GM12878 (cell line): Measurements from ENCODE around the gene RAB11A. TPM values are rescaled to one million over a fixed set of nuclear protein-coding genes. Genes with fewer than 3 reads are reported as not detected.

Experiments used
- ATAC-seq: fragments of 200-7000 bp; cut with Tn5 transposase; 3 replicates; pipeline ENCODE4 v1.9.1; 2020; ENCODE audit warnings: mild to moderate bottlenecking, moderate library complexity
- BruUV-seq: library from RNA; stranded (reverse); fragments of 400-500 nt; replicated peaks from 2 replicates; lab custom pipeline; 2021; lab: Mats Ljungman, UMichigan
- CTCF ChIA-PET: fragments of 300-600 bp; sonication (Branson Sonifier 250); formaldehyde crosslinking; extraction: SDS; loops from one replicate; lab custom pipeline; 2021; ENCODE audit warnings: inconsistent platforms; lab: Yijun Ruan, JAX
- POLR2A ChIA-PET: fragments of 350-600 bp; formaldehyde crosslinking; extraction: SDS; loops from one replicate; lab custom pipeline; 2021; ENCODE audit warnings: inconsistent platforms; lab: Charles Lee
- RAD21 ChIA-PET: fragments of 300-600 bp; sonication (Branson Sonifier 250); formaldehyde crosslinking; loops from one replicate; lab custom pipeline; 2023; ENCODE audit warnings: antibody characterized with exemption; ENCODE audit not compliant: unreplicated experiment; lab: Charles Lee
- SMC1A ChIA-PET: fragments of 300-600 bp; sonication (Branson Sonifier 250); formaldehyde crosslinking; loops from one replicate; lab custom pipeline; 2023; ENCODE audit not compliant: unreplicated experiment, uncharacterized antibody; lab: Charles Lee
- DNase-seq: peaks from one replicate; pipeline ENCODE4 v3.0.0-alpha.2; 2011; ENCODE audit warnings: low read depth, low spot score
- FAIRE-seq: peaks from 3 replicates; lab custom pipeline; 2011; peaks lifted over from hg19 to GRCh38; lab: Jason Lieb, UNC
- H2AFZ ChIP-seq: 2 replicates; pipeline ENCODE4 v1.6.0; 2011; ENCODE audit warnings: low read depth, low read length, control low read depth; ENCODE audit not compliant: control insufficient read depth
- H3K27ac ChIP-seq: 2 replicates; pipeline ENCODE4 v1.5.1; 2011; ENCODE audit warnings: control low read depth; ENCODE audit not compliant: control insufficient read depth, insufficient read depth
- H3K27me3 ChIP-seq, 2 experiments: replicated peaks in 1 of 2; 2 replicates each; pipeline versions ENCODE4 v1.6.0 to v1.6.1; 2011; ENCODE audit warnings: low read length in 1 of 2; ENCODE audit not compliant: control insufficient read depth in 2 of 2, insufficient read depth in 2 of 2
- H3K36me3 ChIP-seq, 2 experiments: 2 replicates each; pipeline ENCODE4 v1.5.1; 2011; ENCODE audit warnings: low read length in 1 of 2; ENCODE audit not compliant: control insufficient read depth in 2 of 2, insufficient read depth in 2 of 2
- H3K4me1 ChIP-seq: 2 replicates; pipeline ENCODE4 v1.6.1; 2011; ENCODE audit warnings: mild to moderate bottlenecking, low read length, moderate library complexity, mixed read lengths; ENCODE audit not compliant: control insufficient read depth, insufficient read depth
- H3K4me2 ChIP-seq: 2 replicates; pipeline ENCODE4 v1.6.0; 2011; ENCODE audit warnings: control low read depth; ENCODE audit not compliant: control insufficient read depth, insufficient read depth
- H3K4me3 ChIP-seq: fragments of 200-600 bp; sonication (generic); 2 replicates; pipeline ENCODE4 v1.5.1; 2016
- H3K79me2 ChIP-seq: 2 replicates; pipeline ENCODE4 v1.6.0; 2011; ENCODE audit warnings: low read length; ENCODE audit not compliant: control insufficient read depth, insufficient read depth
- H3K9ac ChIP-seq: 2 replicates; pipeline ENCODE4 v1.8.0; 2011; ENCODE audit warnings: low read length, control low read depth, mixed read lengths; ENCODE audit not compliant: control insufficient read depth, insufficient read depth
- H3K9me3 ChIP-seq: replicated peaks from 3 replicates; pipeline ENCODE4 v1.5.1; 2011; ENCODE audit warnings: mild to moderate bottlenecking, low read length; ENCODE audit not compliant: control insufficient read depth, insufficient read depth
- H4K20me1 ChIP-seq: 2 replicates; pipeline ENCODE4 v1.6.0; 2011; ENCODE audit not compliant: control insufficient read depth, insufficient read depth
- CBFB ChIP-seq: IDR thresholded peaks from 2 replicates; pipeline ENCODE4 v1.6.1; 2016; ENCODE audit warnings: antibody characterized with exemption, low read depth
- IKZF1 ChIP-seq: fragments of 450-650 bp; conservative IDR thresholded peaks from 2 replicates; pipeline ENCODE4 v1.6.1; 2017; ENCODE audit warnings: antibody characterized with exemption, mild to moderate bottlenecking
- MEF2A ChIP-seq: IDR thresholded peaks from 2 replicates; pipeline ENCODE4 v1.6.1; 2011; ENCODE audit warnings: low read depth, mild to moderate bottlenecking, low read length, moderate library complexity; ENCODE audit not compliant: insufficient read depth
- PML ChIP-seq: IDR thresholded peaks from 2 replicates; pipeline ENCODE4 v1.6.1; 2012; ENCODE audit warnings: low read length, inconsistent platforms
- RAD21 ChIP-seq: IDR thresholded peaks from 2 replicates; pipeline ENCODE4 v1.6.1; 2011; ENCODE audit warnings: mild to moderate bottlenecking, low read depth, low read length, moderate library complexity; ENCODE audit not compliant: insufficient read depth
- RUNX3 ChIP-seq: IDR thresholded peaks from 2 replicates; pipeline ENCODE4 v1.6.1; 2012; ENCODE audit warnings: low read length, inconsistent platforms
- WGBS: methylation state at CpG from one replicate; pipeline ENCODE4 v1.1.6; 2016; ENCODE audit warnings: low lambda C conversion rate; ENCODE audit not compliant: insufficient replicate concordance, insufficient coverage; ENCODE audit errors: missing lambda C conversion rate; 5-methylcytosine and 5-hydroxymethylcytosine counted together
- in situ Hi-C: fragments of 300-500 bp; cut with MboI; formaldehyde crosslinking; loops from 9 replicates; pipeline ENCODE4 v1.14.3; 2018; ENCODE audit warnings: mixed read lengths
- intact Hi-C: fragments of 100-400 bp; cut with micrococcal nuclease; formaldehyde crosslinking; loops from one replicate; pipeline ENCODE4 v1.14.2; 2022; ENCODE audit not compliant: unreplicated experiment
- polyA plus RNA-seq, 11 experiments: library from polyadenylated mRNA; depleted of rRNA in 4 of 11; unstranded in 6 of 11; stranded (reverse) in 5 of 11; fragments of >200 nt; fragmentation: Nextera tagmentation in 4 of 11; fragmentation: Illumina TruSeq in 1 of 11; extraction: Ambion mirVana in 4 of 11; extraction: Trizol in 1 of 11; gene quantifications; 1 replicate in 1 of 11; 2 replicates in 10 of 11; pipeline versions ENCODE4 v1.2.1 to v1.2.3, GENCODE V29; 2011 to 2016; ENCODE audit warnings: inconsistent platforms in 2 of 11, missing spikeins in 2 of 11, low read depth in 1 of 11
- total RNA-seq, 4 experiments: library from RNA; depleted of rRNA in 3 of 4; stranded (reverse); fragments of >200 nt in 3 of 4; fragmentation: Illumina TruSeq in 1 of 4; extraction: Trizol in 1 of 4; gene quantifications; 2 replicates each; pipeline versions ENCODE4 v1.2.1 to v1.2.3, GENCODE V29; 2013 to 2021
- TF ChIP-seq, protein P1 (sequence below): IDR thresholded peaks from 2 replicates; pipeline ENCODE4 v1.6.1; 2011; ENCODE audit warnings: low read depth, low read length, improper control_type of control experiment, borderline replicate concordance
- TF ChIP-seq, protein P2 (sequence below): fragments of 450-650 bp; IDR thresholded peaks from 2 replicates; pipeline ENCODE4 v1.6.1; 2018; ENCODE audit warnings: mild to moderate bottlenecking, low read depth, moderate library complexity; ENCODE audit not compliant: partially characterized antibody

The RAB11A gene
- total and polyA plus RNA-seq, 10 of the 15 experiments (the other 5 are each of a cell fraction or from before 2014, with no cell fraction given) = 128 to 387 (median 224) TPM

DNA sequence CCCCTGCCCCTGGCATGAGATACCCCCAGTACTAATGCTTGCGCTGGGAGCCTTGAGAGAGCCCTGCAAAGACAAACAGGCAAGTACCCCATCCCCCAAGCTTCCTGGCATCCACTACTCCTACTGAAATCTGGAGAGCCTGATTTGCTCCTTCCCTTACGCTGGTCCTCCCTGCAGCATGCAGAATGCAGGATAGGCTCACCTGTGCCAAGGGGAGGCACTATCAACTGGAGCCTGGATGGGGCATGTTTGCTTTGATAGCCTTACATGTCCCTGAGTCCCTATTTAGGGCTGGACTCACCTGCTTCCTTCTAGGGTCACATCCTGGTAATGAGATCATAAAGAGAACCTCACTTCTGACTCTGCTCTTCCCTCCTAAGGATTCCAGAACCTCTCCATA, 42.9 kb downstream of the RAB11A start (continued):
- TF ChIP-seq, protein P1, sequence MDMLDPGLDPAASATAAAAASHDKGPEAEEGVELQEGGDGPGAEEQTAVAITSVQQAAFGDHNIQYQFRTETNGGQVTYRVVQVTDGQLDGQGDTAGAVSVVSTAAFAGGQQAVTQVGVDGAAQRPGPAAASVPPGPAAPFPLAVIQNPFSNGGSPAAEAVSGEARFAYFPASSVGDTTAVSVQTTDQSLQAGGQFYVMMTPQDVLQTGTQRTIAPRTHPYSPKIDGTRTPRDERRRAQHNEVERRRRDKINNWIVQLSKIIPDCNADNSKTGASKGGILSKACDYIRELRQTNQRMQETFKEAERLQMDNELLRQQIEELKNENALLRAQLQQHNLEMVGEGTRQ = no peak

DNA sequence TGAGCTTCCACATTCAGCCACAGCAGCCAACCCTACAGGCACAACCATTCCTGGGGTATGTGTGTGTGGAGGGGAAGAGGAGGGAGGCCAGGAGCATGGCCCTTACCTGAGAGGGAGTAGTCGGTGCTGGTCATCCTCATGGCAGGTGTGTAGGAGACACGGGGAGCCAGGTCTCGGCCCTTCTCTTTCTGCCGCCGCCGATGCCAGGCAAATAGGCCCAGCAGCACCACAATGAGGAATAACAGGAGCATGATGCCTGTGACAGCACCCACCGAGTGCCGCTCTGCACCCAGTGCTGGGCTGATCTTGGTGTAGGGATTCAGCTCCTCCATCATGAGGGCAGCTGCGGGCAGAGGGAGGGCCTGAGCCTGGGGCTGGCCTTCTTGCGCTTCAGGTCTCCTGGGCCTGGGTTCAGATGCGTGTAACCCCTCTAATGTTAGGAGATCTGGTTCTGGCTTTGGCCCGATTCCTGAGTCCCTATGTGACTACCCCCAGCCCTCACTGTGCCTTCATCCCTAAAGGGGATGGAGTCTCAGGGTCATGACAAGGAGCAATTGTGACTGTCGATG, 44.4 kb downstream of the RAB11A start:
- CTCF ChIA-PET = interaction anchor here (1.0 kb wide), 1 partner anchor 171 kb away, joined by 3 read pairs; no protein-coding TSS in a partner anchor
- BruUV-seq = no TSS peak
- Histone ChIP-seq H4K20me1 (no peaks in the 10 kb centered on the region), H3K27me3 (no peaks in the 10 kb centered on the region), H3K36me3 (peaks cover 0 to 3% of the 10 kb centered on the region in 2 experiments; a peak in 2 of 4 replicates), H3K4me1 (peaks cover 38% of the 10 kb centered on the region), H3K27ac (no peak overlapping the region), H3K4me2 (no peak overlapping the region), H3K9ac (no peak overlapping the region), H2AFZ (no peak overlapping the region), H3K4me3 (no peak overlapping the region), H3K79me2 (no peaks in the 10 kb centered on the region), H3K9me3 (no peaks in the 10 kb centered on the region)
- FAIRE-seq (no peak), ATAC-seq (no peak), DNase-seq (no peak)
- intact Hi-C loops (no loop called here), in situ Hi-C loops (no loop called here)
- SMC1A ChIA-PET = interaction anchor here (5.1 to 6.6 kb wide), 2 partner anchors 11 to 15 kb away, joined by 65 to 70 read pairs; no protein-coding TSS in a partner anchor
- TF ChIP-seq, protein P2, sequence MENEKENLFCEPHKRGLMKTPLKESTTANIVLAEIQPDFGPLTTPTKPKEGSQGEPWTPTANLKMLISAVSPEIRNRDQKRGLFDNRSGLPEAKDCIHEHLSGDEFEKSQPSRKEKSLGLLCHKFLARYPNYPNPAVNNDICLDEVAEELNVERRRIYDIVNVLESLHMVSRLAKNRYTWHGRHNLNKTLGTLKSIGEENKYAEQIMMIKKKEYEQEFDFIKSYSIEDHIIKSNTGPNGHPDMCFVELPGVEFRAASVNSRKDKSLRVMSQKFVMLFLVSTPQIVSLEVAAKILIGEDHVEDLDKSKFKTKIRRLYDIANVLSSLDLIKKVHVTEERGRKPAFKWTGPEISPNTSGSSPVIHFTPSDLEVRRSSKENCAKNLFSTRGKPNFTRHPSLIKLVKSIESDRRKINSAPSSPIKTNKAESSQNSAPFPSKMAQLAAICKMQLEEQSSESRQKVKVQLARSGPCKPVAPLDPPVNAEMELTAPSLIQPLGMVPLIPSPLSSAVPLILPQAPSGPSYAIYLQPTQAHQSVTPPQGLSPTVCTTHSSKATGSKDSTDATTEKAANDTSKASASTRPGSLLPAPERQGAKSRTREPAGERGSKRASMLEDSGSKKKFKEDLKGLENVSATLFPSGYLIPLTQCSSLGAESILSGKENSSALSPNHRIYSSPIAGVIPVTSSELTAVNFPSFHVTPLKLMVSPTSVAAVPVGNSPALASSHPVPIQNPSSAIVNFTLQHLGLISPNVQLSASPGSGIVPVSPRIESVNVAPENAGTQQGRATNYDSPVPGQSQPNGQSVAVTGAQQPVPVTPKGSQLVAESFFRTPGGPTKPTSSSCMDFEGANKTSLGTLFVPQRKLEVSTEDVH = no peak
- TF ChIP-seq RAD21 (no peak), PML (no peak), CBFB (no peak), MEF2A (no peak), RUNX3 (no peak), IKZF1 (no peak)
- POLR2A ChIA-PET = interaction anchor here (1.2 kb wide), 1 partner anchor 10 kb away, joined by 6 read pairs; no protein-coding TSS in a partner anchor
- WGBS = 92% methylated on average over 13 of the region's 13 CpGs
- RAD21 ChIA-PET = interaction anchor here (1.4 to 1.8 kb wide), 3 partner anchors 8 to 172 kb away, joined by 7 to 8 read pairs (median 7); no protein-coding TSS in a partner anchor
